CD4-positive, CD25-positive, alpha-beta regulatory T cell (primary cell): ENCODE measurements around the gene AQP12B. TPM values are rescaled to one million over a fixed set of nuclear protein-coding genes. Genes with fewer than 3 reads are reported as not detected.

ENCODE experiments used
- ATAC-seq, 2 donors: fragments of 150-1000 bp; cut with Tn5 transposase; one replicate each; pipeline ENCODE4 v1.10.0; 2021; ENCODE audit warnings: low read depth in 2 of 2, moderate number of reproducible peaks in 2 of 2, moderate library complexity in 1 of 2
- DNase-seq, 3 donors: peaks; one replicate each; pipeline versions ENCODE4 v3.0.0 to v3.0.0-alpha.2; 2012 to 2022; ENCODE audit warnings: mixed read lengths in 1 of 3
- H3K27ac ChIP-seq: one replicate; pipeline ENCODE4 v1.7.0; 2013; ENCODE audit warnings: mild to moderate bottlenecking, low read length; ENCODE audit not compliant: insufficient read depth, poor library complexity, severe bottlenecking
- H3K27me3 ChIP-seq: one replicate; pipeline ENCODE4 v1.7.0; 2013; ENCODE audit warnings: low read length; ENCODE audit not compliant: control insufficient read depth, insufficient read depth
- H3K36me3 ChIP-seq: one replicate; pipeline ENCODE4 v1.7.0; 2013; ENCODE audit warnings: mild to moderate bottlenecking, low read length, moderate library complexity; ENCODE audit not compliant: control insufficient read depth, insufficient read depth
- H3K4me1 ChIP-seq: 2 replicates; pipeline ENCODE4 v1.7.0; 2013; ENCODE audit warnings: mild to moderate bottlenecking, low read length; ENCODE audit not compliant: insufficient read depth, control insufficient read depth, poor library complexity, severe bottlenecking
- H3K4me3 ChIP-seq: one replicate; pipeline ENCODE4 v1.7.0; 2013; ENCODE audit warnings: low read depth, mild to moderate bottlenecking, low read length, moderate library complexity
- H3K9me3 ChIP-seq, 2 experiments: 1 replicate in 1 of 2; 2 replicates in 1 of 2; pipeline ENCODE4 v1.7.0; 2013; ENCODE audit warnings: low read length in 2 of 2, mild to moderate bottlenecking in 1 of 2, moderate library complexity in 1 of 2; ENCODE audit not compliant: control insufficient read depth in 2 of 2
- H3K27ac Mint-ChIP-seq, 3 donors: one replicate each; pipeline ENCODE4 v1.8.0; 2020 to 2022; ENCODE audit warnings: mild to moderate bottlenecking in 3 of 3, mixed read lengths in 3 of 3, moderate library complexity in 2 of 3
- H3K27me3 Mint-ChIP-seq: one replicate; pipeline ENCODE4 v1.8.0; 2022; ENCODE audit warnings: mild to moderate bottlenecking, mixed read lengths
- H3K36me3 Mint-ChIP-seq: one replicate; pipeline ENCODE4 v1.8.0; 2020; ENCODE audit warnings: mixed read lengths
- H3K4me1 Mint-ChIP-seq, 4 donors: one replicate each; pipeline ENCODE4 v1.8.0; 2020 to 2022; ENCODE audit warnings: mixed read lengths in 4 of 4, mild to moderate bottlenecking in 1 of 4
- H3K4me3 Mint-ChIP-seq, 4 donors: one replicate each; pipeline ENCODE4 v1.8.0; 2020 to 2022; ENCODE audit warnings: mild to moderate bottlenecking in 4 of 4, mixed read lengths in 4 of 4, moderate library complexity in 3 of 4
- H3K9me3 Mint-ChIP-seq, 7 donors: one replicate each; pipeline ENCODE4 v1.8.0; 2020 to 2022; ENCODE audit warnings: mixed read lengths in 7 of 7, mild to moderate bottlenecking in 3 of 7, moderate library complexity in 2 of 7
- polyA plus RNA-seq, 4 donors: library from polyadenylated mRNA; unstranded; fragments of 300-500 nt; fragmentation: Illumina TruSeq; gene quantifications; one replicate each; pipeline ENCODE4 v1.2.3, GENCODE V29; 2021
- total RNA-seq: library from RNA; stranded (reverse); gene quantifications from one replicate; pipeline ENCODE4 v1.2.3, GENCODE V29; 2022

The AQP12B gene
- total and polyA plus RNA-seq, 5 donors from 2014 or later, result not detected

DNA sequence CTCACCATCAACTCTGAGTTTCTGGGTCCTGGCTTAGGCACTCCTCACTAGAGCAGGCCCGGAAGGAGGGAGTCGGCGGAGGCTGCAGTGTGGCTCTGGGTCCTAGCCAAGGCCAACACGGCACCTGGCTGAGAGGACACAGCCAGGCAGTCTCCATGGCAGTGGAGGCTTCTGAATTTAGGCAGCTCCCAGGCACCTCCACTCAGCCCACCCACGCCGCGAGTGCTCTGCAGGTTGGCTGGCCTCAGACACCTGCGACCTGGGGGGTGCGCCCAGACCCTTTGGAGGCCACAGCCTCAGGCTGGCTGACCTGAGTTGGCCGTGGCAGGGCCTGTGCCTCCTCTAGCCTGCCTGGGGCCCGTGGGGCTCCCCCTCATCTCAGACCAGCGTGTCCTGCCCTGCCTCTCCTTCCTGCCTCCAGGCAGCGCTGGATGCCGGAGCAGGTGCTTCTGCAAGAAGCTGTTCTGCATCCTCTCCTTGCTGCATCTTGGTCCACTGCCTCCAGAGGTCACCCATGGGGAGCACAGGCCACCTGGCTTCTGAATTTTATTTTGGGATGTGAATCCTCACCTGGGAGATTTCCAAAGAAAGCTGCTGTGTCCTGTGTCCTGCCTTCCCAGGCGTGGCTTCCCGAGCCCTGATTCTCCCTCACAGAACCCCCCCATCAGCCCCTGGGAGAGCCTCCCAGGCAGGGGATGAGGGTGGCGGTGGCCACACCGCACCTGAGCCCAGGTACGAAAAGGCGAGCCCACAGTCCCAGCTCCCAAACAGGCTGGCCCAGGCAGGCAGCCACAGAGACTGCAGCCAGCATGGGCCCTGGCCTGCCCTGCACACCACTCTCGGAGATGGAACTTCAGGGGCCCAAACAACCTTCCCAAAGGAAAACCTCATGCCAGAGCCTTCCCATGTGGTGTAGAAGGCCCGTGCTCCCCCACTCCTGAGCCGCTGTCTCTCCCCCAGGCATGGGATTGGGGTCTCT lies 32.4 kb upstream of the AQP12B start:
- no peak overlapping the region for H3K27ac Mint-ChIP-seq
- no peaks in the 10 kb centered on the region for H3K4me1 Mint-ChIP-seq
- ATAC-seq, result no peak

DNA sequence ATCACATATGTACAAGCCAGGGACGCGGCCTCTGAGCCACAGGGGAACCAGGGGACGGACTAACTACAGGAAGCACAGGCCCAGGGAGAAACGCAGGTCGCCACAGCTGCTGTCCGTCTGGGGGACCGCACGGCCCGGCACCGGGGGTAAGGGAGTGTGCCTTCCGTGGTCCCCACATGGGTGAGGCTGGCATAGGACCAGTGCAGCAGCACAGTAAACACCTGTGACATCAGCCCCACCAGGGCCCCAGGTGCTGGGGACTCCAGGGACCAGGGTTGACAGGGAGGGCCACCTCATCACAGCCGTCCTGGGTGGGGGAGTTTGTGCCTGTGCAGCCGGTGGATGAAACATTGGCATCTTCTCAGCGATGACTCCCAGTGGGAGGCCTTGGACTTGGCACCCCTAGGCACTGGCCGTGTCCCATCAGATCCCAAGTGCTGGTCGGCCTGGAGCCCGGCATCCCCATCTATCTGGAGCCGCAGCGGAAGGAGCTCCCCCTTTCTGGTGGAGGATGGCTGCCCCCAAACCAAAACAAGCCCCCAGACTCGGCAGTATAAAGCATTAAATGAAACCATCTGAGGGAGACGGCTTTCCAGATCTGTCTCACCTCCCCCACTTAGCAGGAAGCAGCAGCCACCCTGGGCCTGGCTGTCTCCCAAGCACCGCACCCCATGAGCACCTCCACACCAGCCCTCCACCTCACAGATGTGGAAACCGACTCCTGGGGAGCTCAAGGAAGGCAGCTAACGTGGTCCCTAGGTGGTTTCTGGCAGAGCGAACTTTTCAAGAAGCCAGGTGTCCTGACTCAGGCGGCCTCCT lies 31.5 kb upstream of the AQP12B start:
- no peak for DNase-seq

More for the DNA sequence above, 32.4 kb upstream of the AQP12B start:
- H3K36me3 Mint-ChIP-seq, result no peaks in the 10 kb centered on the region
- Histone ChIP-seq H3K27me3 (no peaks in the 10 kb centered on the region), H3K4me3 (no peak overlapping the region), H3K9me3 (no peaks in the 10 kb centered on the region), H3K27ac (no peak overlapping the region), H3K36me3 (no peaks in the 10 kb centered on the region), H3K4me1 (no peaks in the 10 kb centered on the region)
- H3K9me3 Mint-ChIP-seq, result no peaks in the 10 kb centered on the region
- peaks cover 4% of the 10 kb centered on the region for H3K27me3 Mint-ChIP-seq
- H3K4me3 Mint-ChIP-seq, result no peak overlapping the region
- DNase-seq, result no peak

DNA sequence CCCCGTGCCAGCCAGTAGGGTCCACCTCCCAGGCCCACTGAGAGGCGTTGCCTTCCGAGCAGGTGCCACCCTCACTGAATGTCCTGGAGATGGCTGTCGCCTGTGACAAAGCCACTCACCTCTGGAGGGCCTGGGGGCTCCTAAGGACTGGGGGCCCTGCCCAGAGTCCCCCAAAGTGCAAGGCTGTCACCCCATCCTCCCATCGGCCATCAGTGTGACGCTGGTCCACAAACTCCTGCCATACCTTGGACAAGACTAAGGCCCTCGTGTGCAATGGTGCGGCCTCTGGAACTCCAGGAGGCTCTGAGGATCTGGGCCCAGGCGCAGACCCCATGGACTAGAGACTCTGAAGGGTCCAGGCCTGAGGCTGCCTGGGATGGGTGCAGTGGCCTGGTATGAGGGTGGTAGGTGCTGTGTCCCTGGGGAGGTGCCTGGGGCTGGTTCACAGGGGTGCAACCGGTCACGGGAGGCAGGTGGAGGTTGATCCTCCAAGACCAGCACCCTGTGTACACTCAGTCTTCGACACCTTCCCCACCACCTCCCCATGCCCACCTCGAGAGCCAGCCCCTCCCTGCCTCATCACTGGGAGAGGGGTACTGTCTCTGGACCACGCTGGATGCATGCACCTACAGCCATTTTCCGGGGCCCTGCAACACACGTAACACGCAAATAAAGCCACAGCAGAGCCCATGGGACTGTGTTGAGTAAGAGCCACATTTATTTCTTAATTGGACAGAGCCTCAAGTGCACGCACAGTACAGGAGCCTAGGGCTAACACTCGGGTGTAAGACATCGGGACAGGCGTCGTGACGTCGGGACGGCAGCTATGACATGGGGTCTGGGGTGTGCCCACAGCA lies 30.6 kb upstream of the AQP12B start:
- peaks cover 4% of the 10 kb centered on the region for H3K27me3 Mint-ChIP-seq
- H3K27me3 ChIP-seq, result no peaks in the 10 kb centered on the region
- DNase-seq (no peak), ATAC-seq (no peak)
- H3K36me3 ChIP-seq, result no peaks in the 10 kb centered on the region
- no peaks in the 10 kb centered on the region for H3K9me3 Mint-ChIP-seq
- no peak overlapping the region for H3K4me3 ChIP-seq
- H3K27ac Mint-ChIP-seq, result no peak overlapping the region
- H3K4me3 Mint-ChIP-seq, result no peak overlapping the region
- H3K9me3 ChIP-seq, result no peaks in the 10 kb centered on the region
- no peaks in the 10 kb centered on the region for H3K4me1 ChIP-seq
- no peaks in the 10 kb centered on the region for H3K4me1 Mint-ChIP-seq
- no peak overlapping the region for H3K27ac ChIP-seq
- H3K36me3 Mint-ChIP-seq, result no peaks in the 10 kb centered on the region

More for the DNA sequence above, 31.5 kb upstream of the AQP12B start:
- Mint-ChIP-seq H3K27ac (no peak overlapping the region), H3K9me3 (no peaks in the 10 kb centered on the region), H3K4me1 (no peaks in the 10 kb centered on the region), H3K27me3 (peaks cover 4% of the 10 kb centered on the region), H3K4me3 (no peak overlapping the region), H3K36me3 (no peaks in the 10 kb centered on the region)
- no peaks in the 10 kb centered on the region for H3K36me3 ChIP-seq
- H3K9me3 ChIP-seq, result no peaks in the 10 kb centered on the region
- H3K27me3 ChIP-seq, result no peaks in the 10 kb centered on the region
- H3K27ac ChIP-seq, result no peak overlapping the region
- H3K4me3 ChIP-seq, result no peak overlapping the region
- no peaks in the 10 kb centered on the region for H3K4me1 ChIP-seq
- no peak for ATAC-seq

DNA sequence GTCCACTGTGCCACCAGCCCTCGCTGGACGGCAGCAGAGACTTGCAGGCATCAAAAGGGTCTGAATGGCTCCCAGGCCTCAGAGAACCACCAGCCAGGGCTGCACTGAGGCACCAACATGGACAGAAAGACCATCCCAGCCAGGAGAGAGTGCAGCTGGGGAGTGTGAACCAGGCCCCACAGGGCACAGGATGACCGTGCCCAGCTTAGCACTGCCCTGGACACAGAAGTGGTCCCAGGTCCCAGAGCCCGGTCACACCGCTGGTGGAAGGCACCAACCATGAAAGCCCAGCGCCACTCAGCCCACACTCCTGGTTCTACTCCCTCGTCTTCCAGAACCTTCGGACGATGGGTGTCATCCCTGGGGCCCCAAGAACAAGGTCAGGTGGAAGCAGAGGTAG lies 29.4 kb upstream of the AQP12B start:
- ATAC-seq (no peak), DNase-seq (no peak)
- Mint-ChIP-seq H3K9me3 (no peaks in the 10 kb centered on the region), H3K4me1 (no peaks in the 10 kb centered on the region), H3K4me3 (no peak overlapping the region), H3K27ac (no peak overlapping the region), H3K36me3 (no peaks in the 10 kb centered on the region), H3K27me3 (peaks cover 8% of the 10 kb centered on the region)
- no peak overlapping the region for H3K27ac ChIP-seq
- no peaks in the 10 kb centered on the region for H3K36me3 ChIP-seq
- H3K4me1 ChIP-seq, result no peaks in the 10 kb centered on the region
- no peaks in the 10 kb centered on the region for H3K9me3 ChIP-seq
- H3K27me3 ChIP-seq, result peaks cover 4% of the 10 kb centered on the region
- no peak overlapping the region for H3K4me3 ChIP-seq

DNA sequence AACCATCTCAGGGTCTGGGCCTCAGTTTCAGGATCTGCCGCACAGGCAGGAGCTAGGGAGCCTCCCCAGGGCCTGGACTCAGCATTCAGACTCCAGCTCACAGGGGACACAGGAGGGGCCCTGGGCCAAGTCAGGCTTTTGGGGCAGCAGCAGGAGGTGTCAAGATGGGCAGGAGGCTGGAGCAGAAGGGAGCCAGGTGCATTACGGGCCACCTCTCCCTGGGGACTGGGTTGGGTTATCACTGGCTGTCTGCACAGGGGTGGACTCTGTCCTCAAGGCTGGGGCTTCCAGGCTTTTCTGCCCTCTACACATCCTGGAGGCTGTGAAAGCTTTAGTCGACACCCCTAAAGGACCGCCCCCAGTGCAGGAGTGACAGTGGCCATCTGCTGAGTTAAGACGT lies 29.0 kb upstream of the AQP12B start:
- ATAC-seq (no peak), DNase-seq (no peak)
- Histone ChIP-seq H3K36me3 (no peaks in the 10 kb centered on the region), H3K27ac (no peak overlapping the region), H3K9me3 (no peaks in the 10 kb centered on the region), H3K27me3 (peaks cover 4% of the 10 kb centered on the region), H3K4me1 (no peaks in the 10 kb centered on the region), H3K4me3 (no peak overlapping the region)
- H3K4me1 Mint-ChIP-seq, result no peaks in the 10 kb centered on the region
- H3K36me3 Mint-ChIP-seq, result no peaks in the 10 kb centered on the region
- H3K9me3 Mint-ChIP-seq, result no peaks in the 10 kb centered on the region
- H3K27me3 Mint-ChIP-seq, result peaks cover 8% of the 10 kb centered on the region
- no peak overlapping the region for H3K4me3 Mint-ChIP-seq
- no peak overlapping the region for H3K27ac Mint-ChIP-seq

DNA sequence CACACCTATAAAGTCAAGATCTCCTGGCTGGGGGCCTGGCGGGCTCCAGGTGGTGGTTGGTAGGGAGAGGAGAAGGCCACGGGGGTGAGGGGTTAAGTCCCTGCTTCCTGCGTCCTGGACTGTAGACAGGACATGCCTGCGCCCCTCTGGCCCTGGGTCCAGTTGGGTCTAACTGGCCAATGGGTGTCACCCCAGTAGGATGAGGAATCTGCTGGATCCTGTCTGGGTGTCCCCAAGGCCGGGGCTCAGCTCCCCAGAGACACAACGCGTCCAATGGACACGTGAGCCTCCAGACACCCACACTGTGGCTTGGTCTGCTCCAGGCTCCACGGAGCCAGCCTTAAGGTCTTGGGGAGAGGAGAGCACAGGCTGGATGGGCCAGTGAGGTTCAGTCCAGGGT lies 28.6 kb upstream of the AQP12B start:
- Mint-ChIP-seq H3K27me3 (peaks cover 6% of the 10 kb centered on the region), H3K4me3 (no peak overlapping the region), H3K36me3 (no peaks in the 10 kb centered on the region), H3K4me1 (no peaks in the 10 kb centered on the region), H3K27ac (no peak overlapping the region), H3K9me3 (no peaks in the 10 kb centered on the region)
- H3K9me3 ChIP-seq, result no peaks in the 10 kb centered on the region
- H3K36me3 ChIP-seq, result no peaks in the 10 kb centered on the region
- no peak overlapping the region for H3K27ac ChIP-seq
- H3K27me3 ChIP-seq, result peaks cover 4% of the 10 kb centered on the region
- DNase-seq (no peak), ATAC-seq (no peak)
- no peak overlapping the region for H3K4me3 ChIP-seq
- no peaks in the 10 kb centered on the region for H3K4me1 ChIP-seq

DNA sequence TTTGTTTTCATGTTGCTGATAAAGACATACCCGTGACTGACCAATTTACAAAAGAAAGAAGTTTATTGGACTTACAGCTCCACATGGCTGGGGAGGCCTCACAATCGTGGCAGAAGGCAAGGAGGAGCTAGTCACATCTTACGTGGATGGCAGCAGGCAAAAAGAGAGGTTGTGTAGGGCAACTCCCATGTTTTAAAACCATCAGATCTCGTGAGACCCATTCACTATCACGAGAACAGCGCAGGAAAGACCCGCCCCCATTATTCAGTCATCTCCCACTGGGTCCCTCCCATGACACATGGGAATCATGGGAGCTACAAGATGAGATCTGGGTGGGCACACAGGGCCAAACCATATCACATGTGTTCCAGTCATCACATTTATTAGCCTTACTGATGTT lies 25.8 kb upstream of the AQP12B start:
- H3K9me3 Mint-ChIP-seq, result no peaks in the 10 kb centered on the region
- peaks cover 3% of the 10 kb centered on the region for H3K4me1 ChIP-seq
- peaks cover 14% of the 10 kb centered on the region for H3K27me3 Mint-ChIP-seq
- H3K27ac ChIP-seq, result no peak overlapping the region
- no peaks in the 10 kb centered on the region for H3K9me3 ChIP-seq
- peaks cover 8% of the 10 kb centered on the region for H3K27me3 ChIP-seq
- no peak overlapping the region for H3K4me3 Mint-ChIP-seq
- DNase-seq (no peak), ATAC-seq (no peak)
- H3K4me1 Mint-ChIP-seq, result peaks cover 0 to 9% (median 6%) of the 10 kb centered on the region in 4 donors
- no peak overlapping the region for H3K27ac Mint-ChIP-seq
- H3K36me3 ChIP-seq, result no peaks in the 10 kb centered on the region
- no peak overlapping the region for H3K4me3 ChIP-seq
- no peaks in the 10 kb centered on the region for H3K36me3 Mint-ChIP-seq
